HG03045 (cell line): ENCODE data around the gene NBEA.

Source experiments
- ATAC-seq: cut with Tn5 transposase; IDR thresholded peaks from one replicate; pipeline ENCODE4 v1.9.1; 2021; ENCODE audit warnings: mild to moderate bottlenecking, moderate library complexity; ENCODE audit not compliant: unreplicated experiment

NBEA gene

GRCh38 chr13:35164324-35164932, 222.4 kb downstream of the NBEA start:
- ATAC-seq: peak; percentile 83

- no peak for ATAC-seq
Measured at GRCh38 chr13:35165205-35165604, 223.1 kb downstream of the NBEA start.

- ATAC-seq: no peak
Measured at GRCh38 chr13:35179494-35179893, 237.4 kb downstream of the NBEA start.

- ATAC-seq: no peak
Measured at GRCh38 chr13:35179920-35180663, 238.0 kb downstream of the NBEA start.

- ATAC-seq: no peak
Measured at GRCh38 chr13:35190241-35190640, 248.2 kb downstream of the NBEA start.

GRCh38 chr13:35191883-35192282, 249.8 kb downstream of the NBEA start:
- no peak for ATAC-seq

GRCh38 chr13:35198613-35199200, 256.6 kb downstream of the NBEA start:
- ATAC-seq: no peak

GRCh38 chr13:35208587-35208986, 266.5 kb downstream of the NBEA start:
- no peak for ATAC-seq

GRCh38 chr13:35210261-35210660, 268.2 kb downstream of the NBEA start:
- ATAC-seq: no peak

GRCh38 chr13:35211949-35212348, 269.9 kb downstream of the NBEA start:
- ATAC-seq: no peak

- no peak for ATAC-seq
Measured at GRCh38 chr13:35213911-35214310, 271.8 kb downstream of the NBEA start.

GRCh38 chr13:35216131-35216530, 274.1 kb downstream of the NBEA start:
- no peak for ATAC-seq

- no peak for ATAC-seq
Measured at GRCh38 chr13:35219021-35219420, 277.0 kb downstream of the NBEA start.

- no peak for ATAC-seq
Measured at GRCh38 chr13:35225159-35225558, 283.1 kb downstream of the NBEA start.

GRCh38 chr13:35225582-35225981, 283.5 kb downstream of the NBEA start:
- ATAC-seq: no peak

GRCh38 chr13:35228536-35228935, 286.5 kb downstream of the NBEA start:
- no peak for ATAC-seq

- no peak for ATAC-seq
Measured at GRCh38 chr13:35231426-35231825, 289.4 kb downstream of the NBEA start.

GRCh38 chr13:35238274-35238673, 296.2 kb downstream of the NBEA start:
- no peak for ATAC-seq

- ATAC-seq: peak; percentile 87
Measured at GRCh38 chr13:35252536-35253205, 310.6 kb downstream of the NBEA start.

- ATAC-seq: no peak
Measured at GRCh38 chr13:35255241-35255640, 313.2 kb downstream of the NBEA start.

GRCh38 chr13:35256459-35257148, 314.5 kb downstream of the NBEA start:
- no peak for ATAC-seq
